Adrenal gland (tissue), 12 donors: ENCODE results near the gene SIDT2. TPM values are rescaled to one million over a fixed set of nuclear protein-coding genes. Genes with fewer than 3 reads are reported as not detected.
A peak's percentile ranks its signal among the peaks of the same experiment; 100 is the strongest.

ENCODE experiments used
- DNase-seq, 7 donors: peaks; one replicate each; pipeline ENCODE4 v3.0.0-alpha.2; 2019 to 2020
- H3K27ac ChIP-seq, 5 donors: fragments of 200-600 bp; sonication (generic) in 4 of 5; 1 replicate in 3 of 5; 2 replicates in 2 of 5; pipeline versions ENCODE4 v1.5.1 to v1.8.0; 2016 to 2020; ENCODE audit warnings: mild to moderate bottlenecking in 1 of 5
- H3K27me3 ChIP-seq: fragments of 200-600 bp; 2 replicates; pipeline ENCODE4 v1.8.0; 2021
- H3K36me3 ChIP-seq, 2 donors: fragments of 200-600 bp; replicated peaks in 1 of 2; 1 replicate in 1 of 2; 2 replicates in 1 of 2; pipeline versions ENCODE4 v1.5.1 to v1.8.0; 2018 to 2022
- H3K4me1 ChIP-seq, 2 donors: fragments of 200-600 bp; replicated peaks in 1 of 2; 1 replicate in 1 of 2; 2 replicates in 1 of 2; pipeline versions ENCODE4 v1.5.1 to v1.8.0; 2018 to 2021
- H3K4me3 ChIP-seq, 4 donors: fragments of 200-600 bp; sonication (generic) in 3 of 4; one replicate each; pipeline ENCODE4 v1.5.1; 2016 to 2018
- H3K9me3 ChIP-seq, 3 donors: fragments of 200-600 bp; sonication (generic) in 1 of 3; replicated peaks in 1 of 3; 1 replicate in 2 of 3; 2 replicates in 1 of 3; pipeline versions ENCODE4 v1.5.1 to v1.8.0; 2016 to 2021
- CTCF ChIP-seq, 6 experiments: fragments of 450-650 bp in 4 of 6; fragments of 200-600 bp in 2 of 6; sonication (generic) in 1 of 6; IDR thresholded peaks; 1 replicate in 5 of 6; 2 replicates in 1 of 6; pipeline versions ENCODE4 v1.5.1 to v1.8.0; 2016 to 2021; ENCODE audit warnings: antibody characterized with exemption in 6 of 6, mild to moderate bottlenecking in 2 of 6, moderate library complexity in 1 of 6
- POLR2A ChIP-seq, 2 donors: fragments of 450-650 bp; IDR thresholded peaks; one replicate each; pipeline ENCODE4 v1.6.1; 2017; ENCODE audit warnings: antibody characterized with exemption in 2 of 2, mild to moderate bottlenecking in 2 of 2, moderate library complexity in 1 of 2
- WGBS, 4 donors: extraction: QIAGEN DNeasy Blood & Tissue Kit in 2 of 4; methylation state at CpG; one replicate each; pipeline versions ENCODE4 v1.1.5 to v1.1.7; 2013 to 2017; 5-methylcytosine and 5-hydroxymethylcytosine counted together
- intact Hi-C, 2 donors: fragments of 100-400 bp; cut with DNase I; formaldehyde crosslinking; loops; one replicate each; pipeline versions ENCODE4 v1.14.1 to v1.15.0; 2022 to 2023
- polyA plus RNA-seq, 3 donors: library from polyadenylated mRNA; stranded (reverse); fragments of 200-250 nt in 2 of 3; fragments of 350-450 nt in 1 of 3; fragmentation: Illumina TruSeq in 1 of 3; extraction: RNeasy Lipid Tissue Mini Kit (QIAGEN cat#74804) in 1 of 3; gene quantifications; one replicate each; pipeline ENCODE4 v1.2.3, GENCODE V29; 2013 to 2014
- total RNA-seq, 9 donors: library from RNA; depleted of rRNA in 4 of 9; stranded (reverse); fragments of >200 nt in 4 of 9; fragments of 120-200 nt in 1 of 9; fragmentation: NEBNext Ultra II Directional in 1 of 9; extraction: Animal tissue kit (Norgen Biotek cat#: 25700) in 1 of 9; gene quantifications; one replicate each; pipeline versions ENCODE4 v1.1.0 to v1.2.4, GENCODE V29; 2013 to 2023
- donor health status: healthy with polysubstance abuse.
- donor health status: Bipolar disorder and iron deficiency.
- donor health status: DM: yes; HTN: yes; CAD: no.
- donor health status: DM: no; HTN: no; CAD: no.
- donor health status: DM: no; HTN: no; CAD: no.
- donor health status: DM: yes; HTN: yes; CAD: no.

Gene SIDT2
- total and polyA plus RNA-seq, 12 donors, result 23.4 to 87.1 (median 44.5) TPM

- Histone ChIP-seq H3K27ac (no peak overlapping the region), H3K9me3 (no peaks in the 10 kb centered on the region), H3K4me1 (no peaks in the 10 kb centered on the region), H3K36me3 (peaks cover 0 to 23% of the 10 kb centered on the region in 2 donors), H3K27me3 (no peaks in the 10 kb centered on the region), H3K4me3 (no peak overlapping the region)
- WGBS, 4 donors, result 91 to 99% (median 98%) methylated on average over 3 of the region's 3 CpGs
- intact Hi-C loops, result no loop called here
- no peak for DNase-seq
- TF ChIP-seq CTCF (IDR thresholded peaks at IDR 0.05) (no peak), POLR2A (IDR thresholded peaks at IDR 0.05) (no peak)
These were observed 32.1 kb downstream of the SIDT2 start for GRCh38 chr11:117210620-117211019.

DNA sequence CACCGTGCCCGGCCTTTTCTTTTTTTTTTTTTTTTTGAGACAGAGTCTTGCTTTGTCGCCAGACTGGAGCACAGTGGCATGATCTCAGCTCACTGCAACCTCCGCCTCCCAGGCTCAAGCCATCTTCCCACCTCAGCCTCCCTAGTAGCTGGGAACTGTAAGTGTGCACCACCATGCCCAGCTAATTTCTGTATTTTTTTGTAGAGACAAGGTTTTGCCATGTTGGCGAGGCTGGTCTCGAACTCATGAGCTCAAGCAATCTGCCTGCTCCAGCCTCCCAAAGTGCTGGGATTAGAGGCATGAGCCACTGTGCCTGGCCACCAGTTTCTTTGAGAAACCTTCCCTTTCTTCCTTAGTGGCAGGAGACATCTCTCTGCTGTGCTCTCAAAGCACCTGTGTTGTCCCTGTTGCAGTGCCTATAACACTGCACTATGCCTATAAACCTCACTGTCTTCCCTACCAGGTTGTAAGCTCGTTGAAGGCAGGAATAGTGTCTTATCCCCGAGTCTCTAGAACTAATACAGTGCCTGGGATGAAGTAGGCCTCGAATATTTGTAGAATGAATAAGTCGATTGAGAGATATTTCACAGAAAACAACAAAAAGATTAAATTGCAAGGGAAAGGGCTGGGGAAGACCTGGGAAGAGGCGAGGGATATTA is 34.3 kb downstream of the SIDT2 start:
- Histone ChIP-seq H3K9me3 (no peaks in the 10 kb centered on the region), H3K27me3 (no peaks in the 10 kb centered on the region), H3K4me1 (peaks cover 0 to 10% of the 10 kb centered on the region in 2 donors), H3K27ac (no peak overlapping the region), H3K36me3 (peaks cover 0 to 30% of the 10 kb centered on the region in 2 donors), H3K4me3 (no peak overlapping the region)
- 90 to 94% (median 93%) methylated on average over 11 of the region's 11 CpGs for WGBS, 4 donors
- intact Hi-C loops, result no loop called here
- DNase-seq, result peak in 1 of 7 donors; percentile 0
- TF ChIP-seq CTCF (IDR thresholded peaks at IDR 0.05), result no peak

DNA sequence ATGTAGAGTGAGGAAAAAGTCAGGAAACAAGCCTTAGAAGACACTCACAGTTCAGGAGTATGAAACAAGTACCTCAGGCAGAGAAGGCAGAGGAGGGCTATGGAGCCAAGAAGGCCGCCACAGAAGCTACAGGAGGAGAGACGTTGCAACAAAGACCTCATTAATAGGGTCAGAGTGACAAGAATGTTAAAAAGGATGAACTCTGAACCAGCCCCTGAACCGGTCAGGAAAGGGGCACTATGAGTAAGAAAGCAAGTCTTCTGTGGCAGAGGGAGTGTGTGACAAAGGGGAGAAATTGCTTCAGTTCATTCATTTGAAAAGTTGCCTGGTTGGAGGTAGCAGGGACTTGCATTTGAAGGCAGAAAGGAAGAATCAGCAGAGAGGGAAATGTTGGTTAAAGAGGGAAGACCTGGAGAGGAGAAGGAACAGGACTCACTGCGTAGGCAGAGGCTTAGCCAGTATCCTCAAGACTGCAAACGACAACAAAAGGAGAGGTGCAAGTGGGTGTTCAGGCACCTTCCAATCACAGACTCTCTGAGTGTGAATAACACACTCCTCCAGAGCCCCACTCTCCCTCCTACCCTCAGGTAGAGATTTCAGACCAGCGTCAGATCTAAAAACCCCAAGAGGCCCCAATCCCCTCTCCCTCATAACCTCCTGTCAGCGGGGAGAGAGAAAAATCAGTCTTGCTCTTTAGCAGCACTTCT is 36.0 kb downstream of the SIDT2 start:
- TF ChIP-seq POLR2A (IDR thresholded peaks at IDR 0.05) (no peak), CTCF (IDR thresholded peaks at IDR 0.05) (no peak)
- WGBS, 4 donors, result 81 to 92% (median 85%) methylated on average over 7 of the region's 7 CpGs
- Histone ChIP-seq H3K36me3 (peaks cover 0 to 48% of the 10 kb centered on the region in 2 donors), H3K4me3 (no peak overlapping the region), H3K27me3 (no peaks in the 10 kb centered on the region), H3K27ac (peak overlapping the region in 1 of 5 donors; percentile 65), H3K4me1 (peaks cover 0 to 23% of the 10 kb centered on the region in 2 donors), H3K9me3 (no peaks in the 10 kb centered on the region)
- intact Hi-C loops, result no loop called here
- peak in 2 of 7 donors; percentile 4 to 6 for DNase-seq

- H3K4me3 ChIP-seq, result no peak overlapping the region
- H3K4me1 ChIP-seq, result peaks cover 0 to 38% of the 10 kb centered on the region in 2 donors
- intact Hi-C loops, result no loop called here
- peak overlapping the region in 3 of 5 donors; percentile 28 to 95 (median 73) for H3K27ac ChIP-seq
- DNase-seq, result peak in 2 of 7 donors; percentile 9 to 10
- H3K36me3 ChIP-seq, result peaks cover 0 to 67% of the 10 kb centered on the region in 2 donors
- H3K9me3 ChIP-seq, result no peaks in the 10 kb centered on the region
- TF ChIP-seq POLR2A (IDR thresholded peaks at IDR 0.05) (no peak), CTCF (IDR thresholded peaks at IDR 0.05) (no peak)
- no peaks in the 10 kb centered on the region for H3K27me3 ChIP-seq
- WGBS, 4 donors, result 72 to 84% (median 76%) methylated on average over 11 of the region's 11 CpGs
These were observed 38.9 kb downstream of the SIDT2 start for GRCh38 chr11:117217141-117218084.
